Endodermal cell (in vitro differentiated cells): ENCODE measurements around the gene PTPRC. TPM values are rescaled to one million over a fixed set of nuclear protein-coding genes. Genes with fewer than 3 reads are reported as not detected.

Experiments
- DNase-seq: peaks from one replicate; pipeline ENCODE4 v3.0.0-alpha.2; 2017
- H3K27ac ChIP-seq: 2 replicates; pipeline ENCODE4 v1.5.1; 2013; ENCODE audit warnings: mild to moderate bottlenecking, low read depth, low read length, moderate library complexity
- H3K27me3 ChIP-seq: 2 replicates; pipeline ENCODE4 v1.6.1; 2013; ENCODE audit warnings: mild to moderate bottlenecking, low read length, moderate library complexity; ENCODE audit not compliant: insufficient read depth, control insufficient read depth, poor library complexity, severe bottlenecking
- H3K36me3 ChIP-seq: 2 replicates; pipeline ENCODE4 v1.7.0; 2013; ENCODE audit warnings: mild to moderate bottlenecking, low read length, moderate library complexity; ENCODE audit not compliant: control insufficient read depth, insufficient read depth
- H3K4me1 ChIP-seq: one replicate; pipeline ENCODE4 v1.7.0; 2013; ENCODE audit warnings: low read length; ENCODE audit not compliant: control insufficient read depth, insufficient read depth
- H3K4me3 ChIP-seq: 2 replicates; pipeline ENCODE4 v1.5.1; 2013; ENCODE audit warnings: mild to moderate bottlenecking, low read length, moderate library complexity
- H3K9ac ChIP-seq: 2 replicates; pipeline ENCODE4 v1.6.1; 2013; ENCODE audit warnings: mild to moderate bottlenecking, low read length, moderate library complexity; ENCODE audit not compliant: poor library complexity, severe bottlenecking; ENCODE audit errors: extremely low read depth
- H3K9me3 ChIP-seq: 2 replicates; pipeline ENCODE4 v1.6.1; 2013; ENCODE audit warnings: mild to moderate bottlenecking, low read length, moderate library complexity; ENCODE audit not compliant: control insufficient read depth
- H3K27ac Mint-ChIP-seq: 2 replicates; pipeline ENCODE4 v1.8.0; 2020; ENCODE audit warnings: mixed read lengths
- H3K27me3 Mint-ChIP-seq: 2 replicates; pipeline ENCODE4 v1.8.0; 2021; ENCODE audit warnings: mild to moderate bottlenecking, mixed read lengths; ENCODE audit not compliant: insufficient read depth
- H3K36me3 Mint-ChIP-seq: 2 replicates; pipeline ENCODE4 v1.8.0; 2020; ENCODE audit warnings: low read depth, mixed read lengths
- H3K4me1 Mint-ChIP-seq: 2 replicates; pipeline ENCODE4 v1.8.0; 2020; ENCODE audit warnings: mixed read lengths
- H3K4me3 Mint-ChIP-seq: 2 replicates; pipeline ENCODE4 v1.8.0; 2020; ENCODE audit warnings: mild to moderate bottlenecking, moderate library complexity, mixed read lengths
- H3K9me3 Mint-ChIP-seq: 2 replicates; pipeline ENCODE4 v1.8.0; 2020; ENCODE audit warnings: mild to moderate bottlenecking, mixed read lengths
- WGBS, 2 experiments: methylation state at CpG; one replicate each; pipeline versions ENCODE4 v1.1.5 to v1.1.7; 2013; ENCODE audit warnings: missing lambda C conversion rate in 2 of 2, mixed read lengths in 1 of 2; ENCODE audit not compliant: insufficient coverage in 1 of 2, insufficient read length in 1 of 2; 5-methylcytosine and 5-hydroxymethylcytosine counted together
- long read RNA-seq, 4 experiments: library from polyadenylated mRNA in 2 of 4; library from RNA in 1 of 4; library from capped mRNA in 1 of 4; stranded (forward) in 3 of 4; unstranded in 1 of 4; transcript quantifications; one replicate each; pipeline ENCODE4 v2.0.0, GENCODE V29; 2020 to 2021; ENCODE audit warnings: inconsistent platforms in 1 of 4
- polyA plus RNA-seq, 2 experiments: library from polyadenylated mRNA; stranded (reverse); fragments of 50-300 nt; gene quantifications; one replicate each; pipeline ENCODE4 v1.2.3, GENCODE V29; 2013
- total RNA-seq, 2 donors: library from RNA; stranded (reverse); fragmentation: NEBNext Ultra II Directional in 1 of 2; extraction: Animal tissue kit (Norgen Biotek cat#: 25700) in 1 of 2; gene quantifications; 2 replicates in 1 of 2; 3 replicates in 1 of 2; pipeline ENCODE4 v1.2.1, GENCODE V29; 2021
- TF ChIP-seq, protein P1 (sequence below): fragments of 200-600 bp; sonication (generic); conservative IDR thresholded peaks from 2 replicates; pipeline ENCODE4 v1.5.0; 2021; ENCODE audit warnings: antibody characterized with exemption, mild to moderate bottlenecking

The PTPRC gene
- total RNA-seq = under 1 TPM in 1 of 2 donors, not detected in 1; 0.11 TPM
- polyA plus RNA-seq (2013, experiment 1 of 2) = not detected
- not detected for polyA plus RNA-seq (2013, experiment 2 of 2)
- long read RNA-seq, experiment 1 = 0 reads
- long read RNA-seq, experiment 2 = 0 reads
- long read RNA-seq, experiment 3 = 0 reads
- long read RNA-seq, experiment 4 = 0 reads

GRCh38 chr1:198638894-198639635, at the start of gene PTPRC:
TSS of gene PTPRC (plus strand) at chr1:198639040. CDS start at chr1:198639269, 229 bp downstream.
- H3K9me3 ChIP-seq = no peaks in the 10 kb centered on the region
- Mint-ChIP-seq H3K27me3 (no peaks in the 10 kb centered on the region), H3K4me3 (no peak within 1 kb of the TSS), H3K27ac (no peak within 1 kb of the TSS), H3K4me1 (peaks cover 2% of the 10 kb centered on the region), H3K9me3 (no peaks in the 10 kb centered on the region), H3K36me3 (no peaks in the 10 kb centered on the region)
- H3K9ac ChIP-seq = no peak within 1 kb of the TSS
- no peak within 1 kb of the TSS for H3K4me3 ChIP-seq
- H3K4me1 ChIP-seq = no peaks in the 10 kb centered on the region
- TF ChIP-seq, protein P1, sequence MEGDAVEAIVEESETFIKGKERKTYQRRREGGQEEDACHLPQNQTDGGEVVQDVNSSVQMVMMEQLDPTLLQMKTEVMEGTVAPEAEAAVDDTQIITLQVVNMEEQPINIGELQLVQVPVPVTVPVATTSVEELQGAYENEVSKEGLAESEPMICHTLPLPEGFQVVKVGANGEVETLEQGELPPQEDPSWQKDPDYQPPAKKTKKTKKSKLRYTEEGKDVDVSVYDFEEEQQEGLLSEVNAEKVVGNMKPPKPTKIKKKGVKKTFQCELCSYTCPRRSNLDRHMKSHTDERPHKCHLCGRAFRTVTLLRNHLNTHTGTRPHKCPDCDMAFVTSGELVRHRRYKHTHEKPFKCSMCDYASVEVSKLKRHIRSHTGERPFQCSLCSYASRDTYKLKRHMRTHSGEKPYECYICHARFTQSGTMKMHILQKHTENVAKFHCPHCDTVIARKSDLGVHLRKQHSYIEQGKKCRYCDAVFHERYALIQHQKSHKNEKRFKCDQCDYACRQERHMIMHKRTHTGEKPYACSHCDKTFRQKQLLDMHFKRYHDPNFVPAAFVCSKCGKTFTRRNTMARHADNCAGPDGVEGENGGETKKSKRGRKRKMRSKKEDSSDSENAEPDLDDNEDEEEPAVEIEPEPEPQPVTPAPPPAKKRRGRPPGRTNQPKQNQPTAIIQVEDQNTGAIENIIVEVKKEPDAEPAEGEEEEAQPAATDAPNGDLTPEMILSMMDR = no peak
- H3K36me3 ChIP-seq = no peaks in the 10 kb centered on the region
- WGBS, 2 experiments = 92 to 100% methylated on average over 1 to 6 of the region's 6 CpGs
- no peak within 1 kb of the TSS for H3K27ac ChIP-seq
- no peak for DNase-seq
- H3K27me3 ChIP-seq = no peaks in the 10 kb centered on the region

GRCh38 chr1:198590454-198590853, 48.4 kb upstream of the PTPRC start:
- Histone ChIP-seq H3K36me3 (no peaks in the 10 kb centered on the region), H3K27me3 (no peaks in the 10 kb centered on the region), H3K9me3 (peaks cover 7% of the 10 kb centered on the region), H3K4me1 (no peaks in the 10 kb centered on the region), H3K4me3 (no peak overlapping the region), H3K27ac (no peak overlapping the region), H3K9ac (no peak overlapping the region)
- DNase-seq = no peak
- Mint-ChIP-seq H3K9me3 (peaks cover 10% of the 10 kb centered on the region), H3K27ac (no peak overlapping the region), H3K36me3 (peaks cover 4% of the 10 kb centered on the region), H3K27me3 (no peaks in the 10 kb centered on the region), H3K4me1 (no peaks in the 10 kb centered on the region), H3K4me3 (no peak overlapping the region)
- TF ChIP-seq, protein P1 = no peak

DNA sequence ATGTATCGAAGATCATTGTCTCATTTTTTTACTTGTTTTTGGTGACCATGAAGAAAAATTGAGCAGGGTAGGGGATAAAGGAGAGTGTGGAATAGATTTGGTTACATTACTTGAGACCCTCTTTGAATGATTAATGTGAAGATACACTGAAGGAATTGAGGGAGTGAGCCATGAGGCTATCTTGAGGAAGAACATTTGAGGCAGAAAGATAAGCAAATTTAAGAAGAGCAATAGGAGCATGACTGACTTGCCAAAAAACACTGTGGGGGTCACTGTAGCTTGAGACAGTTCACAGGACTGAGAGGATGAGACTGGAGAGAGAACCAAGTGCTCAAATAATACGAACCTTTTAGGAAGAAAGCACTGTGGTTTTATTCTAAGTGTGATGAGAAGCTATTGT, 43.1 kb upstream of the PTPRC start:
- 86 to 98% methylated on average over 2 of the region's 2 CpGs for WGBS, 2 experiments
- Histone ChIP-seq H3K4me1 (no peaks in the 10 kb centered on the region), H3K9me3 (peaks cover 9% of the 10 kb centered on the region)

More for the DNA sequence above, 43.1 kb upstream of the PTPRC start:
- Mint-ChIP-seq H3K27me3 (no peaks in the 10 kb centered on the region), H3K27ac (no peak overlapping the region), H3K36me3 (no peaks in the 10 kb centered on the region), H3K4me1 (no peaks in the 10 kb centered on the region), H3K9me3 (peaks cover 7% of the 10 kb centered on the region), H3K4me3 (no peak overlapping the region)
- TF ChIP-seq, protein P1 = no peak
- H3K9ac ChIP-seq = no peak overlapping the region
- no peaks in the 10 kb centered on the region for H3K27me3 ChIP-seq
- DNase-seq = no peak
- no peaks in the 10 kb centered on the region for H3K36me3 ChIP-seq
- H3K4me3 ChIP-seq = no peak overlapping the region
- no peak overlapping the region for H3K27ac ChIP-seq
